Measurements from ENCODE around the gene IL17RB. TPM values are rescaled to one million over a fixed set of nuclear protein-coding genes. Genes with fewer than 3 reads are reported as not detected.

IL17RB gene
- total and polyA plus RNA-seq, 4 donors, result 0.88 to 7.4 (median 4.4) TPM

GRCh38 chr3:53813876-53814275, 32.5 kb upstream of the IL17RB start:
- TF ChIP-seq CTCF (IDR thresholded peaks at IDR 0.05; ENCODE audit: control extremely low read depth, extremely low read depth), result no peak
- H3K4me1 ChIP-seq (ENCODE audit: control insufficient read depth in 5 of 5, insufficient read depth in 5 of 5, low read length in 5 of 5), result no peaks in the 10 kb centered on the region
- peaks cover 0 to 40% (median 26%) of the 10 kb centered on the region in 4 donors for H3K36me3 ChIP-seq (ENCODE audit: control insufficient read depth in 4 of 4, insufficient read depth in 4 of 4, low read length in 4 of 4)
- H3K9me3 ChIP-seq (ENCODE audit: control insufficient read depth in 4 of 4, insufficient read depth in 3 of 4, low read length in 3 of 4), result no peaks in the 10 kb centered on the region
- DNase-seq (no peak), ATAC-seq (ENCODE audit: insufficient read depth, low FRiP score) (no peak)
- no peaks in the 10 kb centered on the region for H3K27me3 ChIP-seq (ENCODE audit: control insufficient read depth in 3 of 3, insufficient read depth in 3 of 3, low read length in 2 of 3)
- WGBS, 2 donors, result 90 to 96% methylated on average over 10 of the region's 10 CpGs
- H3K27ac ChIP-seq (ENCODE audit: low read depth in 1 of 2, low read length in 1 of 2), result no peak overlapping the region
- H3K9ac ChIP-seq (ENCODE audit: insufficient read depth in 1 of 2, low read length in 2 of 2), result no peak overlapping the region
- no peak overlapping the region for H3K4me3 ChIP-seq

- Histone ChIP-seq H3K4me1 (ENCODE audit: control insufficient read depth in 5 of 5, insufficient read depth in 5 of 5, low read length in 5 of 5) (no peaks in the 10 kb centered on the region), H3K9me3 (ENCODE audit: control insufficient read depth in 4 of 4, insufficient read depth in 3 of 4, low read length in 3 of 4) (no peaks in the 10 kb centered on the region), H3K4me3 (no peak overlapping the region), H3K36me3 (ENCODE audit: control insufficient read depth in 4 of 4, insufficient read depth in 4 of 4, low read length in 4 of 4) (peaks cover 0 to 38% (median 23%) of the 10 kb centered on the region in 4 donors), H3K9ac (ENCODE audit: insufficient read depth in 1 of 2, low read length in 2 of 2) (no peak overlapping the region), H3K27ac (ENCODE audit: low read depth in 1 of 2, low read length in 1 of 2) (no peak overlapping the region), H3K27me3 (ENCODE audit: control insufficient read depth in 3 of 3, insufficient read depth in 3 of 3, low read length in 2 of 3) (no peaks in the 10 kb centered on the region)
- ATAC-seq (ENCODE audit: insufficient read depth, low FRiP score) (no peak), DNase-seq (no peak)
- WGBS, 2 donors, result 83 to 95% methylated on average over 4 of the region's 4 CpGs
- TF ChIP-seq CTCF (IDR thresholded peaks at IDR 0.05; ENCODE audit: control extremely low read depth, extremely low read depth), result no peak
Observed at GRCh38 chr3:53815067-53815466, 31.3 kb upstream of the IL17RB start.

- no peak for ATAC-seq (ENCODE audit: insufficient read depth, low FRiP score)
- no peak for TF ChIP-seq CTCF (IDR thresholded peaks at IDR 0.05; ENCODE audit: control extremely low read depth, extremely low read depth)
- 95 to 96% methylated on average over 7 of the region's 7 CpGs for WGBS, 2 donors
Observed at GRCh38 chr3:53815651-53816050, 30.7 kb upstream of the IL17RB start.

GRCh38 chr3:53816425-53816824, 29.9 kb upstream of the IL17RB start:
- peaks cover 0 to 36% (median 21%) of the 10 kb centered on the region in 4 donors for H3K36me3 ChIP-seq (ENCODE audit: control insufficient read depth in 4 of 4, insufficient read depth in 4 of 4, low read length in 4 of 4)
- no peak overlapping the region for H3K9ac ChIP-seq (ENCODE audit: insufficient read depth in 1 of 2, low read length in 2 of 2)
- WGBS, 2 donors, result 88% methylated on average over 4 of the region's 4 CpGs
- H3K9me3 ChIP-seq (ENCODE audit: control insufficient read depth in 4 of 4, insufficient read depth in 3 of 4, low read length in 3 of 4), result no peaks in the 10 kb centered on the region
- ATAC-seq (ENCODE audit: insufficient read depth, low FRiP score) (no peak), DNase-seq (no peak)
- no peaks in the 10 kb centered on the region for H3K4me1 ChIP-seq (ENCODE audit: control insufficient read depth in 5 of 5, insufficient read depth in 5 of 5, low read length in 5 of 5)
- H3K27ac ChIP-seq (ENCODE audit: low read depth in 1 of 2, low read length in 1 of 2), result no peak overlapping the region
- no peaks in the 10 kb centered on the region for H3K27me3 ChIP-seq (ENCODE audit: control insufficient read depth in 3 of 3, insufficient read depth in 3 of 3, low read length in 2 of 3)
- H3K4me3 ChIP-seq, result no peak overlapping the region
- no peak for TF ChIP-seq CTCF (IDR thresholded peaks at IDR 0.05; ENCODE audit: control extremely low read depth, extremely low read depth)

More at GRCh38 chr3:53815651-53816050, 30.7 kb upstream of the IL17RB start:
- no peak overlapping the region for H3K4me3 ChIP-seq
- no peaks in the 10 kb centered on the region for H3K4me1 ChIP-seq (ENCODE audit: control insufficient read depth in 5 of 5, insufficient read depth in 5 of 5, low read length in 5 of 5)
- no peaks in the 10 kb centered on the region for H3K27me3 ChIP-seq (ENCODE audit: control insufficient read depth in 3 of 3, insufficient read depth in 3 of 3, low read length in 2 of 3)
- H3K9me3 ChIP-seq (ENCODE audit: control insufficient read depth in 4 of 4, insufficient read depth in 3 of 4, low read length in 3 of 4), result no peaks in the 10 kb centered on the region
- H3K27ac ChIP-seq (ENCODE audit: low read depth in 1 of 2, low read length in 1 of 2), result no peak overlapping the region
- H3K36me3 ChIP-seq (ENCODE audit: control insufficient read depth in 4 of 4, insufficient read depth in 4 of 4, low read length in 4 of 4), result peaks cover 0 to 36% (median 22%) of the 10 kb centered on the region in 4 donors
- DNase-seq, result no peak
- H3K9ac ChIP-seq (ENCODE audit: insufficient read depth in 1 of 2, low read length in 2 of 2), result no peak overlapping the region
